GM23338 (cell line): ENCODE results near the gene FANCF.

ENCODE experiments used
- CREB1 ChIP-seq: fragments of 250-450 bp; sonication (Bioruptor Pico); IDR thresholded peaks from 2 replicates; pipeline ENCODE4 v1.5.0; 2020; ENCODE audit warnings: low read depth, mild to moderate bottlenecking, moderate library complexity
- ETS1 ChIP-seq: IDR thresholded peaks from 2 replicates; pipeline ENCODE4 v1.6.1; 2016; ENCODE audit warnings: antibody characterized with exemption
- EZH2 ChIP-seq: fragments of 200-600 bp; sonication (generic); IDR thresholded peaks from one replicate; pipeline ENCODE4 v1.8.0; 2017; ENCODE audit warnings: antibody characterized with exemption, mild to moderate bottlenecking, low read depth; ENCODE audit not compliant: unreplicated experiment
- EZH2phosphoT487 ChIP-seq: fragments of 200-600 bp; sonication (generic); IDR thresholded peaks from one replicate; pipeline ENCODE4 v1.8.1; 2018; ENCODE audit warnings: antibody characterized with exemption; ENCODE audit not compliant: unreplicated experiment
- JUNB ChIP-seq: IDR thresholded peaks from one replicate; pipeline ENCODE4 v1.6.1; 2016; ENCODE audit warnings: antibody characterized with exemption; ENCODE audit not compliant: unreplicated experiment
- NANOG ChIP-seq: IDR thresholded peaks from 2 replicates; pipeline ENCODE4 v1.6.1; 2016; ENCODE audit warnings: antibody characterized with exemption, borderline replicate concordance
- POLR2AphosphoS5 ChIP-seq: IDR thresholded peaks from 2 replicates; pipeline ENCODE4 v1.6.1; 2016; ENCODE audit warnings: antibody characterized with exemption, low read depth
- REST ChIP-seq: IDR thresholded peaks from one replicate; pipeline ENCODE4 v1.6.1; 2018; ENCODE audit warnings: antibody characterized with exemption; ENCODE audit not compliant: unreplicated experiment
- TF ChIP-seq, protein P1 (sequence below), 2 experiments: fragments of 200-600 bp in 1 of 2; sonication (generic) in 1 of 2; conservative IDR thresholded peaks; 2 replicates each; pipeline versions ENCODE4 v1.5.1 to v1.6.1; 2016 to 2017; ENCODE audit warnings: antibody characterized with exemption in 2 of 2, low read depth in 2 of 2, mild to moderate bottlenecking in 2 of 2, moderate library complexity in 1 of 2

- TF ChIP-seq REST (no peak), ETS1 (no peak), EZH2phosphoT487 (no peak), POLR2AphosphoS5 (no peak), NANOG (no peak), EZH2 (no peak), JUNB (no peak), CREB1 (no peak)
- TF ChIP-seq, protein P1, sequence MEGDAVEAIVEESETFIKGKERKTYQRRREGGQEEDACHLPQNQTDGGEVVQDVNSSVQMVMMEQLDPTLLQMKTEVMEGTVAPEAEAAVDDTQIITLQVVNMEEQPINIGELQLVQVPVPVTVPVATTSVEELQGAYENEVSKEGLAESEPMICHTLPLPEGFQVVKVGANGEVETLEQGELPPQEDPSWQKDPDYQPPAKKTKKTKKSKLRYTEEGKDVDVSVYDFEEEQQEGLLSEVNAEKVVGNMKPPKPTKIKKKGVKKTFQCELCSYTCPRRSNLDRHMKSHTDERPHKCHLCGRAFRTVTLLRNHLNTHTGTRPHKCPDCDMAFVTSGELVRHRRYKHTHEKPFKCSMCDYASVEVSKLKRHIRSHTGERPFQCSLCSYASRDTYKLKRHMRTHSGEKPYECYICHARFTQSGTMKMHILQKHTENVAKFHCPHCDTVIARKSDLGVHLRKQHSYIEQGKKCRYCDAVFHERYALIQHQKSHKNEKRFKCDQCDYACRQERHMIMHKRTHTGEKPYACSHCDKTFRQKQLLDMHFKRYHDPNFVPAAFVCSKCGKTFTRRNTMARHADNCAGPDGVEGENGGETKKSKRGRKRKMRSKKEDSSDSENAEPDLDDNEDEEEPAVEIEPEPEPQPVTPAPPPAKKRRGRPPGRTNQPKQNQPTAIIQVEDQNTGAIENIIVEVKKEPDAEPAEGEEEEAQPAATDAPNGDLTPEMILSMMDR (conservative IDR thresholded peaks at IDR 0.05; ENCODE audit: low read depth in 2 of 2), result no peak
Observed at GRCh38 chr11:22603933-22604332, 21.7 kb downstream of the FANCF start.
